IMR-90 (cell line): ENCODE measurements around the gene MEIG1. TPM values are rescaled to one million over a fixed set of nuclear protein-coding genes. Genes with fewer than 3 reads are reported as not detected.
"Not testable (repeated sequence)": the region's sequence is repeated elsewhere in the genome, so short reads cannot be mapped to it uniquely, and the experiment has no call there.

Experiments used
- ATAC-seq: fragments of 200-7000 bp; cut with Tn5 transposase; 2 replicates; pipeline ENCODE4 v1.9.1; 2020; ENCODE audit warnings: low read depth, mild to moderate bottlenecking, moderate library complexity
- BruUV-seq: library from RNA; stranded (reverse); fragments of 400-500 nt; replicated peaks from 2 replicates; lab custom pipeline; 2021; lab: Mats Ljungman, UMichigan
- CTCF ChIA-PET: fragments of 300-600 bp; formaldehyde crosslinking; extraction: SDS; loops from one replicate; lab custom pipeline; 2021; ENCODE audit warnings: antibody characterized with exemption; lab: Yijun Ruan, JAX
- POLR2A ChIA-PET: fragments of 300-600 bp; sonication (Branson Sonifier 250); formaldehyde crosslinking; loops from one replicate; lab custom pipeline; 2022; ENCODE audit warnings: antibody characterized with exemption; ENCODE audit not compliant: unreplicated experiment; lab: Charles Lee
- DNase-seq: peaks from one replicate; pipeline ENCODE4 v3.0.0; 2013
- H2AFZ ChIP-seq: replicated peaks from 2 replicates; pipeline ENCODE3; 2013; ENCODE audit warnings: low read length, mild to moderate bottlenecking; ENCODE audit not compliant: poor library complexity
- H2AK5ac ChIP-seq: 2 replicates; pipeline ENCODE4 v1.6.1; 2013; ENCODE audit warnings: low read depth, low read length, inconsistent platforms
- H2AK9ac ChIP-seq: replicated peaks from 2 replicates; pipeline ENCODE3; 2013; ENCODE audit warnings: mild to moderate bottlenecking, low read depth, low read length, moderate library complexity; ENCODE audit not compliant: poor library complexity
- H2BK120ac ChIP-seq: 2 replicates; pipeline ENCODE4 v1.6.1; 2013; ENCODE audit warnings: low read depth, low read length, inconsistent platforms
- H2BK15ac ChIP-seq: 3 replicates; pipeline ENCODE4 v1.6.1; 2013; ENCODE audit warnings: low read depth, low read length, inconsistent platforms
- H2BK20ac ChIP-seq: 2 replicates; pipeline ENCODE4 v1.6.1; 2013; ENCODE audit warnings: low read depth, mild to moderate bottlenecking, inconsistent platforms, low read length, moderate library complexity
- H2BK5ac ChIP-seq: 2 replicates; pipeline ENCODE4 v1.6.1; 2013; ENCODE audit warnings: mild to moderate bottlenecking, low read depth, low read length, inconsistent platforms; ENCODE audit not compliant: poor library complexity, severe bottlenecking
- H3K14ac ChIP-seq: replicated peaks from 2 replicates; pipeline ENCODE4 v1.6.1; 2013; ENCODE audit warnings: low read depth, low read length, inconsistent platforms
- H3K18ac ChIP-seq: 2 replicates; pipeline ENCODE4 v1.6.1; 2013; ENCODE audit warnings: low read depth, low read length, control low read depth
- H3K23ac ChIP-seq: 2 replicates; pipeline ENCODE4 v1.6.1; 2013; ENCODE audit warnings: low read depth, low read length, inconsistent platforms
- H3K27ac ChIP-seq: 2 replicates; pipeline ENCODE4 v1.5.1; 2013; ENCODE audit warnings: mild to moderate bottlenecking, control low read depth, low read length; ENCODE audit not compliant: insufficient read depth
- H3K27me3 ChIP-seq: 2 replicates; pipeline ENCODE4 v1.6.1; 2013; ENCODE audit warnings: low read length; ENCODE audit not compliant: control insufficient read depth, insufficient read depth
- H3K36me3 ChIP-seq: 2 replicates; pipeline ENCODE4 v1.6.1; 2013; ENCODE audit warnings: low read length, mixed read lengths; ENCODE audit not compliant: control insufficient read depth, insufficient read depth
- H3K4ac ChIP-seq: 2 replicates; pipeline ENCODE4 v1.6.1; 2013; ENCODE audit warnings: low read depth, low read length, inconsistent platforms
- H3K4me1 ChIP-seq: 2 replicates; pipeline ENCODE4 v1.6.1; 2013; ENCODE audit warnings: low read length, mixed read lengths; ENCODE audit not compliant: control insufficient read depth, insufficient read depth
- H3K4me2 ChIP-seq: 2 replicates; pipeline ENCODE4 v1.6.1; 2013; ENCODE audit warnings: low read depth, mild to moderate bottlenecking, control low read depth, low read length, moderate library complexity
- H3K4me3 ChIP-seq: 2 replicates; pipeline ENCODE4 v1.5.1; 2013; ENCODE audit warnings: low read depth, mild to moderate bottlenecking, control low read depth, low read length, moderate library complexity; ENCODE audit not compliant: insufficient read depth
- H3K56ac ChIP-seq: 2 replicates; pipeline ENCODE4 v1.6.1; 2013; ENCODE audit warnings: low read length, inconsistent platforms; ENCODE audit not compliant: insufficient read depth; ENCODE audit errors: extremely low read depth
- H3K79me1 ChIP-seq, 2 experiments: 2 replicates each; pipeline ENCODE4 v1.6.1; 2013; ENCODE audit warnings: low read length in 2 of 2, inconsistent platforms in 1 of 2, low read depth in 1 of 2
- H3K9ac ChIP-seq: 2 replicates; pipeline ENCODE4 v1.6.1; 2013; ENCODE audit warnings: low read depth, low read length, control low read depth
- H3K9me1 ChIP-seq: 2 replicates; pipeline ENCODE4 v1.6.1; 2013; ENCODE audit warnings: low read length, inconsistent platforms; ENCODE audit not compliant: insufficient read depth
- H3K9me3 ChIP-seq: 2 replicates; pipeline ENCODE4 v1.6.1; 2013; ENCODE audit warnings: low read length; ENCODE audit not compliant: control insufficient read depth, insufficient read depth
- H4K20me1 ChIP-seq: 2 replicates; pipeline ENCODE4 v1.6.1; 2013; ENCODE audit warnings: low read length, inconsistent platforms; ENCODE audit not compliant: insufficient read depth
- H4K5ac ChIP-seq: 2 replicates; pipeline ENCODE4 v1.6.1; 2013; ENCODE audit warnings: mild to moderate bottlenecking, low read depth, low read length, control low read depth
- H4K8ac ChIP-seq, 2 experiments: 2 replicates each; pipeline ENCODE4 v1.6.1; 2013; ENCODE audit warnings: low read depth in 2 of 2, low read length in 2 of 2, control low read depth in 1 of 2, inconsistent platforms in 1 of 2
- H4K91ac ChIP-seq: 2 replicates; pipeline ENCODE4 v1.6.1; 2013; ENCODE audit warnings: low read depth, low read length, inconsistent platforms; ENCODE audit not compliant: insufficient read depth
- WGBS, 2 experiments: methylation state at CpG; one replicate each; pipeline versions ENCODE4 v1.1.5 to v1.1.7; 2013; ENCODE audit warnings: missing lambda C conversion rate in 2 of 2; ENCODE audit not compliant: insufficient read length in 1 of 2; ENCODE audit errors: extremely low coverage in 2 of 2; 5-methylcytosine and 5-hydroxymethylcytosine counted together
- dilution Hi-C: fragments of 300-500 bp; cut with HindIII; formaldehyde crosslinking; loops from one replicate; pipeline ENCODE4 v1.14.3; 2018; ENCODE audit warnings: low sequenced_read_pairs; ENCODE audit not compliant: unreplicated experiment
- in situ Hi-C: fragments of 300-500 bp; cut with MboI; formaldehyde crosslinking; loops from 3 replicates; pipeline ENCODE4 v1.14.3; 2019; ENCODE audit warnings: low sequenced_read_pairs, inconsistent platforms, mixed read lengths
- intact Hi-C: fragments of 100-400 bp; cut with micrococcal nuclease; formaldehyde crosslinking; loops from 2 replicates; pipeline ENCODE4 v1.10.0; 2022
- polyA plus RNA-seq, 3 experiments: library from polyadenylated mRNA; depleted of rRNA; stranded (reverse); fragments of >200 nt; gene quantifications; 2 replicates each; pipeline ENCODE4 v1.2.3, GENCODE V29; 2012; ENCODE audit warnings: low replicate concordance in 1 of 3
- total RNA-seq: library from RNA; depleted of rRNA; stranded (reverse); fragments of >200 nt; gene quantifications from 2 replicates; pipeline ENCODE4 v1.2.3, GENCODE V29; 2012

The MEIG1 gene
- total and polyA plus RNA-seq, 2 of the 4 experiments (the other 2 are of a cell fraction), result not detected

DNA sequence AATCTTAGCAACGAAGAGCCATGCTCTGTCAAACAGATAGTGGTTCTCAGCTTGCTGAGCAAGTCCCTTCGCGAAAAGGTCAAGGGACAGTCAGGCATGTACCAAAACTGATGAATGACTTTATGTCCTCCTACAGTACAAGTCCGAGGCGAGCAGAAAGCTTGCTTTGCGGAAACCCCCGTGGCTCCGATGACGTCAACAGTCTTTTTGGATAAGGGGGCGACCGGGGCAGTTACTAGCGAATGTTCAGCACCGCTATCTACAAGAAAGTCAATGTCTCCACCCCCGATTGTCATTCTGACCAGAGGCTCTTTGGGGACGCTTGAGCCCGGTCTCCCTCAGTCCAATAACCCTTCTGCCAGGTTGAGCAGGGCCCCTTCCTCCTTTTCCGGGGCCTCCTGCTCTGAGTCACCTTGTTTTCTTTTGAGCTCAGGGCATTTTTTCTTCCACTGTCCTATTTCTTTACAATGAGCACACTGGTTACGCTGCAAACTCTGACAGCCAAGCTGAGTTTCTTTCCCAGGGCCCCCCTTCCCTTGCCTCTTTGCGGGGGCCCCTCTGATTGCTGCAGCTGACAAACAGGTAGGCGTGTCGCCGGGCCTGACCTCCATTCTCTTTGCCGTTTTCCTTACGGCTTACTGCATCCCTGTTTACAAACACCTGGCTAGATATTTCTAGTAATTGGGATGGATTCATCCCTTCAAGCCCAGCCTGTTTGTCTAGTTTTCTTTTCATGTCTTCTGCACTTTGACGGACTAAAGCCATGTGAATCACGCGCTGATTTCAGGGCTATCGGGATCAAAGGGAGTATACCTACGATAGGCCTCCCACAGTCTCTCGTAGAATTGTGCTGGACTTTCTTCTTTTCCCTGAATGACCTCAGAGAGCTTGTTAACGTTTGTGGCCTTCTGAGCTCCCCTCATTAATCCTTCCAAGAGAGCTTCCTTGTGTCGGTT lies 34.6 kb downstream of the MEIG1 start:
- H3K4me2 ChIP-seq, H3K27me3 ChIP-seq, H2BK20ac ChIP-seq, H4K20me1 ChIP-seq, H4K5ac ChIP-seq, H3K4me1 ChIP-seq, H3K9me1 ChIP-seq, H3K4ac ChIP-seq, POLR2A ChIA-PET, H3K4me3 ChIP-seq, H3K23ac ChIP-seq, CTCF ChIA-PET, H3K79me1 ChIP-seq, H2BK120ac ChIP-seq, DNase-seq, H3K9me3 ChIP-seq, H3K56ac ChIP-seq, H3K14ac ChIP-seq, BruUV-seq, H4K91ac ChIP-seq, H3K27ac ChIP-seq, H2BK5ac ChIP-seq, H3K36me3 ChIP-seq, H2AFZ ChIP-seq, H4K8ac ChIP-seq, H2BK15ac ChIP-seq, in situ Hi-C loops, H2AK5ac ChIP-seq, ATAC-seq, H2AK9ac ChIP-seq, intact Hi-C loops, H3K18ac ChIP-seq, H3K9ac ChIP-seq, dilution Hi-C loops: not testable (repeated sequence)
- 83% methylated on average over 12 of the region's 32 CpGs; no CpG with 5 or more reads in 1 of the 2 experiments for WGBS, 2 experiments
